Measurements from ENCODE around the gene RCL1. TPM values are rescaled to one million over a fixed set of nuclear protein-coding genes. Genes with fewer than 3 reads are reported as not detected.
"Not testable (repeated sequence)": the region's sequence is repeated elsewhere in the genome, so short reads cannot be mapped to it uniquely, and the experiment has no call there.

Gene RCL1
- total RNA-seq, 1 donor from 2014 or later = 28.3 TPM

GRCh38 chr9:4866239-4866969 lies 73.7 kb downstream of the RCL1 start:
- intact Hi-C loops (cut with micrococcal nuclease) = loop anchor here (1.0 to 5.0 kb wide), 3 partner anchors 58 to 119 kb away; partner anchors contain the start of gene JAK2

GRCh38 chr9:4873066-4873465 lies 80.3 kb downstream of the RCL1 start:
- intact Hi-C loops (cut with micrococcal nuclease) = no loop called here

GRCh38 chr9:4875559-4875958 lies 82.8 kb downstream of the RCL1 start:
- intact Hi-C loops (cut with micrococcal nuclease) = no loop called here

- intact Hi-C loops (cut with micrococcal nuclease) = no loop called here
These were observed 86.4 kb downstream of the RCL1 start for GRCh38 chr9:4879115-4879558.

GRCh38 chr9:4883326-4883873 lies 90.7 kb downstream of the RCL1 start:
- intact Hi-C loops (cut with micrococcal nuclease) = no loop called here

- intact Hi-C loops (cut with micrococcal nuclease) = no loop called here
These were observed 94.0 kb downstream of the RCL1 start for GRCh38 chr9:4886698-4887097.

- intact Hi-C loops (cut with micrococcal nuclease) = no loop called here
These were observed 94.8 kb downstream of the RCL1 start for GRCh38 chr9:4887556-4887955.

- intact Hi-C loops (cut with micrococcal nuclease) = no loop called here
These were observed 97.5 kb downstream of the RCL1 start for GRCh38 chr9:4890242-4890641.

- intact Hi-C loops (cut with micrococcal nuclease) = no loop called here
These were observed 98.2 kb downstream of the RCL1 start for GRCh38 chr9:4890929-4891328.

- intact Hi-C loops (cut with micrococcal nuclease) = no loop called here
These were observed 98.9 kb downstream of the RCL1 start for GRCh38 chr9:4891674-4892073.

GRCh38 chr9:4892501-4893194 lies 99.9 kb downstream of the RCL1 start:
- intact Hi-C loops (cut with micrococcal nuclease) = no loop called here

GRCh38 chr9:4894076-4894475 lies 101.3 kb downstream of the RCL1 start:
- intact Hi-C loops (cut with micrococcal nuclease) = no loop called here

GRCh38 chr9:4899853-4900252 lies 107.1 kb downstream of the RCL1 start:
- intact Hi-C loops (cut with micrococcal nuclease) = not testable (repeated sequence)

- intact Hi-C loops (cut with micrococcal nuclease) = not testable (repeated sequence)
These were observed 108.8 kb downstream of the RCL1 start for GRCh38 chr9:4901401-4902134.

GRCh38 chr9:4902135-4902475 lies 109.4 kb downstream of the RCL1 start:
- intact Hi-C loops (cut with micrococcal nuclease) = no loop called here

GRCh38 chr9:4904322-4905134 lies 111.8 kb downstream of the RCL1 start:
- intact Hi-C loops (cut with micrococcal nuclease) = no loop called here

- intact Hi-C loops (cut with micrococcal nuclease) = no loop called here
These were observed 112.4 kb downstream of the RCL1 start for GRCh38 chr9:4905135-4905490.
